ENCODE data around the gene BPIFB2. TPM values are rescaled to one million over a fixed set of nuclear protein-coding genes. Genes with fewer than 3 reads are reported as not detected.

Gene BPIFB2
- total RNA-seq, 1 experiment from 2014 or later, result not detected

GRCh38 chr20:33053291-33054106 is 46.0 kb downstream of the BPIFB2 start, which contains the start of gene BPIFB3:
BPIFB3 (plus strand) TSS chr20:33053903; CDS start chr20:33055436, 1,533 bp downstream.
- in situ Hi-C loops (cut with HindIII; ENCODE audit: low sequenced_read_pairs), result no loop called here
- DNase-seq (ENCODE audit: low spot score), result no peak

GRCh38 chr20:33054381-33054780 is 46.9 kb downstream of the BPIFB2 start:
- DNase-seq (ENCODE audit: low spot score), result no peak
- in situ Hi-C loops (cut with HindIII; ENCODE audit: low sequenced_read_pairs), result no loop called here

GRCh38 chr20:33054791-33055190 is 47.3 kb downstream of the BPIFB2 start:
- in situ Hi-C loops (cut with HindIII; ENCODE audit: low sequenced_read_pairs), result no loop called here
- no peak for DNase-seq (ENCODE audit: low spot score)

- DNase-seq (ENCODE audit: low spot score), result no peak
- in situ Hi-C loops (cut with HindIII; ENCODE audit: low sequenced_read_pairs), result no loop called here
Observed at GRCh38 chr20:33059136-33059535, 51.6 kb downstream of the BPIFB2 start.

- in situ Hi-C loops (cut with HindIII; ENCODE audit: low sequenced_read_pairs), result no loop called here
- DNase-seq (ENCODE audit: low spot score), result no peak
Observed at GRCh38 chr20:33059741-33060390, 52.4 kb downstream of the BPIFB2 start.

GRCh38 chr20:33061658-33062028 is 54.1 kb downstream of the BPIFB2 start:
- in situ Hi-C loops (cut with HindIII; ENCODE audit: low sequenced_read_pairs), result no loop called here
- DNase-seq (ENCODE audit: low spot score), result no peak

- in situ Hi-C loops (cut with HindIII; ENCODE audit: low sequenced_read_pairs), result no loop called here
- DNase-seq (ENCODE audit: low spot score), result no peak
Observed at GRCh38 chr20:33062105-33062824, 54.8 kb downstream of the BPIFB2 start.

GRCh38 chr20:33062825-33063149 is 55.3 kb downstream of the BPIFB2 start:
- in situ Hi-C loops (cut with HindIII; ENCODE audit: low sequenced_read_pairs), result no loop called here
- no peak for DNase-seq (ENCODE audit: low spot score)

GRCh38 chr20:33063271-33063670 is 55.8 kb downstream of the BPIFB2 start:
- in situ Hi-C loops (cut with HindIII; ENCODE audit: low sequenced_read_pairs), result no loop called here
- DNase-seq (ENCODE audit: low spot score), result no peak

GRCh38 chr20:33064572-33065287 is 57.2 kb downstream of the BPIFB2 start:
- in situ Hi-C loops (cut with HindIII; ENCODE audit: low sequenced_read_pairs), result no loop called here
- DNase-seq (ENCODE audit: low spot score), result no peak

GRCh38 chr20:33065785-33066184 is 58.3 kb downstream of the BPIFB2 start:
- DNase-seq (ENCODE audit: low spot score), result no peak
- in situ Hi-C loops (cut with HindIII; ENCODE audit: low sequenced_read_pairs), result no loop called here

- no peak for DNase-seq (ENCODE audit: low spot score)
- in situ Hi-C loops (cut with HindIII; ENCODE audit: low sequenced_read_pairs), result no loop called here
Observed at GRCh38 chr20:33067806-33068205, 60.3 kb downstream of the BPIFB2 start.

- no peak for DNase-seq (ENCODE audit: low spot score)
- in situ Hi-C loops (cut with HindIII; ENCODE audit: low sequenced_read_pairs), result no loop called here
Observed at GRCh38 chr20:33068251-33068939, 60.9 kb downstream of the BPIFB2 start.

GRCh38 chr20:33069673-33070072 is 62.2 kb downstream of the BPIFB2 start:
- in situ Hi-C loops (cut with HindIII; ENCODE audit: low sequenced_read_pairs), result no loop called here
- no peak for DNase-seq (ENCODE audit: low spot score)

- DNase-seq (ENCODE audit: low spot score), result no peak
- in situ Hi-C loops (cut with HindIII; ENCODE audit: low sequenced_read_pairs), result no loop called here
Observed at GRCh38 chr20:33070111-33071053, 62.9 kb downstream of the BPIFB2 start.

GRCh38 chr20:33071198-33071597 is 63.7 kb downstream of the BPIFB2 start:
- in situ Hi-C loops (cut with HindIII; ENCODE audit: low sequenced_read_pairs), result no loop called here
- DNase-seq (ENCODE audit: low spot score), result no peak

GRCh38 chr20:33072362-33072761 is 64.9 kb downstream of the BPIFB2 start:
- in situ Hi-C loops (cut with HindIII; ENCODE audit: low sequenced_read_pairs), result no loop called here
- DNase-seq (ENCODE audit: low spot score), result no peak

GRCh38 chr20:33072813-33073212 is 65.3 kb downstream of the BPIFB2 start:
- DNase-seq (ENCODE audit: low spot score), result no peak
- in situ Hi-C loops (cut with HindIII; ENCODE audit: low sequenced_read_pairs), result no loop called here
